ENCODE measurements around the gene EFCAB12.
"Not testable (repeated sequence)": the region's sequence is repeated elsewhere in the genome, so short reads cannot be mapped to it uniquely, and the experiment has no call there.

The EFCAB12 gene

GRCh38 chr3:129385507-129385906 is 42.9 kb downstream of the EFCAB12 start:
- peak; percentile 76 to 90 for DNase-seq
- TF ChIP-seq POLR2A (IDR thresholded peaks at IDR 0.05; ENCODE audit: low read length) = peak; percentile 67

GRCh38 chr3:129384594-129385323 is 43.7 kb downstream of the EFCAB12 start:
- TF ChIP-seq GATA1 (IDR thresholded peaks at IDR 0.05; ENCODE audit: low read depth, low read length) (no peak), POLR2A (IDR thresholded peaks at IDR 0.05; ENCODE audit: low read length) (no peak)

GRCh38 chr3:129384103-129384502 is 44.3 kb downstream of the EFCAB12 start:
- DNase-seq = not testable (repeated sequence)

More at GRCh38 chr3:129384594-129385323, 43.7 kb downstream of the EFCAB12 start:
- DNase-seq = no peak

GRCh38 chr3:129383292-129383860 is 45.1 kb downstream of the EFCAB12 start:
- peak; percentile 72 to 81 for DNase-seq
- TF ChIP-seq POLR2A (IDR thresholded peaks at IDR 0.05; ENCODE audit: low read length) (no peak), GATA1 (IDR thresholded peaks at IDR 0.05; ENCODE audit: low read depth, low read length) (no peak)

GRCh38 chr3:129382366-129382765 is 46.1 kb downstream of the EFCAB12 start:
- no peak for DNase-seq

GRCh38 chr3:129379582-129380358 is 48.7 kb downstream of the EFCAB12 start:
- DNase-seq = no peak

More at GRCh38 chr3:129382366-129382765, 46.1 kb downstream of the EFCAB12 start:
- TF ChIP-seq GATA1 (IDR thresholded peaks at IDR 0.05; ENCODE audit: low read depth, low read length) = no peak
- no peak for TF ChIP-seq POLR2A (IDR thresholded peaks at IDR 0.05; ENCODE audit: low read length)

GRCh38 chr3:129378949-129379348 is 49.5 kb downstream of the EFCAB12 start:
- DNase-seq = no peak
- no peak for TF ChIP-seq POLR2A (IDR thresholded peaks at IDR 0.05; ENCODE audit: low read length)
- no peak for TF ChIP-seq GATA1 (IDR thresholded peaks at IDR 0.05; ENCODE audit: low read depth, low read length)

More at GRCh38 chr3:129379582-129380358, 48.7 kb downstream of the EFCAB12 start:
- TF ChIP-seq GATA1 (IDR thresholded peaks at IDR 0.05; ENCODE audit: low read depth, low read length) (no peak), POLR2A (IDR thresholded peaks at IDR 0.05; ENCODE audit: low read length) (no peak)

- TF ChIP-seq POLR2A (IDR thresholded peaks at IDR 0.05; ENCODE audit: low read length) = no peak
- no peak for TF ChIP-seq GATA1 (IDR thresholded peaks at IDR 0.05; ENCODE audit: low read depth, low read length)
- DNase-seq = no peak
Observed at GRCh38 chr3:129377615-129378014, 50.8 kb downstream of the EFCAB12 start.

GRCh38 chr3:129375099-129375498 is 53.3 kb downstream of the EFCAB12 start:
- DNase-seq = no peak
- TF ChIP-seq GATA1 (IDR thresholded peaks at IDR 0.05; ENCODE audit: low read depth, low read length) (no peak), POLR2A (IDR thresholded peaks at IDR 0.05; ENCODE audit: low read length) (no peak)

GRCh38 chr3:129371041-129371826 is 57.2 kb downstream of the EFCAB12 start:
- no peak for TF ChIP-seq POLR2A (IDR thresholded peaks at IDR 0.05; ENCODE audit: low read length)
- TF ChIP-seq GATA1 (IDR thresholded peaks at IDR 0.05; ENCODE audit: low read depth, low read length) = no peak
- no peak for DNase-seq

- TF ChIP-seq POLR2A (IDR thresholded peaks at IDR 0.05; ENCODE audit: low read length) (no peak), GATA1 (IDR thresholded peaks at IDR 0.05; ENCODE audit: low read depth, low read length) (no peak)
- no peak for DNase-seq
Observed at GRCh38 chr3:129370248-129370964, 58.0 kb downstream of the EFCAB12 start.

- DNase-seq = no peak
- no peak for TF ChIP-seq POLR2A (IDR thresholded peaks at IDR 0.05; ENCODE audit: low read length)
- no peak for TF ChIP-seq GATA1 (IDR thresholded peaks at IDR 0.05; ENCODE audit: low read depth, low read length)
Observed at GRCh38 chr3:129369711-129370110, 58.7 kb downstream of the EFCAB12 start.

- TF ChIP-seq GATA1 (IDR thresholded peaks at IDR 0.05; ENCODE audit: low read depth, low read length) (no peak), POLR2A (IDR thresholded peaks at IDR 0.05; ENCODE audit: low read length) (no peak)
- DNase-seq = no peak
Observed at GRCh38 chr3:129367821-129368220, 60.6 kb downstream of the EFCAB12 start.
